OCI-LY1 (cell line): ENCODE results near the gene ATXN7L1.

ENCODE experiments used
- EZH2 ChIP-seq: fragments of 200-600 bp; sonication (generic), shearing (Covaris generic); IDR thresholded peaks from 2 replicates; pipeline ENCODE4 v1.8.0; 2017; ENCODE audit warnings: borderline replicate concordance, mixed run types, mild to moderate bottlenecking, antibody characterized with exemption, low read length, moderate library complexity, mixed read lengths
- TF ChIP-seq, protein P1 (sequence below): fragments of 200-600 bp; sonication (generic), shearing (Covaris generic); IDR thresholded peaks from 2 replicates; pipeline ENCODE4 v1.5.1; 2017; ENCODE audit warnings: mild to moderate bottlenecking, antibody characterized with exemption, low read length, moderate library complexity, mixed read lengths

DNA sequence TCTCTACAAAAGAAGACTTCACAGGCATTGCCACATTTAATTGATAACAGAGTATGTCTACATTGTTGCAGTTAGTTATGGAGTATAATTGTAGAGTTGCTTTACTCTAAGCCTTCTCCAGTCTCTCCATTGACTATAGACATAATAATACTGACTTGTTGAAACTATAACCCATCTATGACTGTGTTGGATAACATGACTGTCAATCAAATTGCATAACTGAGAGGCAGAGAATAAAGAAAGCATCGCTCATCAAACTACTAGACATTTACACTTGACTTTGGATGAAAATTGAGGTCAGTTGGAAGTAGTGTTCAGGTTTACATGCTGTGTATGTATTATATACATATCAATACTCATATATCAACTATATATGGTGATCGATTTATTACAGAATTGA, 3.4 kb upstream of the ATXN7L1 start:
- TF ChIP-seq, protein P1, sequence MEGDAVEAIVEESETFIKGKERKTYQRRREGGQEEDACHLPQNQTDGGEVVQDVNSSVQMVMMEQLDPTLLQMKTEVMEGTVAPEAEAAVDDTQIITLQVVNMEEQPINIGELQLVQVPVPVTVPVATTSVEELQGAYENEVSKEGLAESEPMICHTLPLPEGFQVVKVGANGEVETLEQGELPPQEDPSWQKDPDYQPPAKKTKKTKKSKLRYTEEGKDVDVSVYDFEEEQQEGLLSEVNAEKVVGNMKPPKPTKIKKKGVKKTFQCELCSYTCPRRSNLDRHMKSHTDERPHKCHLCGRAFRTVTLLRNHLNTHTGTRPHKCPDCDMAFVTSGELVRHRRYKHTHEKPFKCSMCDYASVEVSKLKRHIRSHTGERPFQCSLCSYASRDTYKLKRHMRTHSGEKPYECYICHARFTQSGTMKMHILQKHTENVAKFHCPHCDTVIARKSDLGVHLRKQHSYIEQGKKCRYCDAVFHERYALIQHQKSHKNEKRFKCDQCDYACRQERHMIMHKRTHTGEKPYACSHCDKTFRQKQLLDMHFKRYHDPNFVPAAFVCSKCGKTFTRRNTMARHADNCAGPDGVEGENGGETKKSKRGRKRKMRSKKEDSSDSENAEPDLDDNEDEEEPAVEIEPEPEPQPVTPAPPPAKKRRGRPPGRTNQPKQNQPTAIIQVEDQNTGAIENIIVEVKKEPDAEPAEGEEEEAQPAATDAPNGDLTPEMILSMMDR, result no peak
- no peak for TF ChIP-seq EZH2
